Vagina (tissue), 2 donors: ENCODE data around the gene S100A10. TPM values are rescaled to one million over a fixed set of nuclear protein-coding genes. Genes with fewer than 3 reads are reported as not detected.

Source experiments
- DNase-seq, 2 donors: peaks; one replicate each; pipeline ENCODE4 v3.0.0-alpha.2; 2017; ENCODE audit errors: extremely low spot score in 2 of 2
- H3K27ac ChIP-seq: fragments of 200-600 bp; sonication (generic); one replicate; pipeline ENCODE4 v1.5.1; 2019
- H3K27me3 ChIP-seq: fragments of 200-600 bp; sonication (generic); one replicate; pipeline ENCODE4 v1.5.1; 2019
- H3K36me3 ChIP-seq, 2 donors: fragments of 200-600 bp; sonication (generic); one replicate each; pipeline ENCODE4 v1.5.1; 2017 to 2019
- H3K4me1 ChIP-seq: fragments of 200-600 bp; sonication (generic); one replicate; pipeline ENCODE4 v1.5.1; 2019
- H3K4me3 ChIP-seq, 2 donors: fragments of 200-600 bp; sonication (generic); 1 replicate in 1 of 2; 2 replicates in 1 of 2; pipeline ENCODE4 v1.5.1; 2016 to 2019
- H3K9me3 ChIP-seq: fragments of 200-600 bp; sonication (generic); one replicate; pipeline ENCODE4 v1.5.1; 2019
- POLR2A ChIP-seq, 2 donors: fragments of 450-650 bp; IDR thresholded peaks; one replicate each; pipeline ENCODE4 v1.6.1; 2017; ENCODE audit warnings: antibody characterized with exemption in 2 of 2, mild to moderate bottlenecking in 2 of 2, moderate library complexity in 2 of 2
- POLR2AphosphoS5 ChIP-seq, 2 donors: sonication (generic); formaldehyde crosslinking; IDR thresholded peaks; one replicate each; pipeline ENCODE4 v1.9.0; 2017; ENCODE audit warnings: antibody characterized with exemption in 2 of 2, mild to moderate bottlenecking in 2 of 2, low read depth in 1 of 2; ENCODE audit not compliant: insufficient read depth in 1 of 2
- intact Hi-C: fragments of 100-400 bp; cut with DNase I; formaldehyde crosslinking; loops from one replicate; pipeline ENCODE4 v1.15.1; 2023
- total RNA-seq: library from RNA; depleted of rRNA; stranded (reverse); fragments of >200 nt; gene quantifications from one replicate; pipeline ENCODE4 v1.2.3, GENCODE V29; 2016
- TF ChIP-seq, protein P1 (sequence below), 3 experiments: fragments of 450-650 bp in 2 of 3; fragments of 200-600 bp in 1 of 3; sonication (generic) in 1 of 3; IDR thresholded peaks; one replicate each; pipeline ENCODE4 v1.5.1; 2017 to 2019; ENCODE audit warnings: antibody characterized with exemption in 3 of 3, mild to moderate bottlenecking in 2 of 3, moderate library complexity in 2 of 3

S100A10 gene
- total RNA-seq, 1 donor from 2014 or later: 176 TPM

DNA sequence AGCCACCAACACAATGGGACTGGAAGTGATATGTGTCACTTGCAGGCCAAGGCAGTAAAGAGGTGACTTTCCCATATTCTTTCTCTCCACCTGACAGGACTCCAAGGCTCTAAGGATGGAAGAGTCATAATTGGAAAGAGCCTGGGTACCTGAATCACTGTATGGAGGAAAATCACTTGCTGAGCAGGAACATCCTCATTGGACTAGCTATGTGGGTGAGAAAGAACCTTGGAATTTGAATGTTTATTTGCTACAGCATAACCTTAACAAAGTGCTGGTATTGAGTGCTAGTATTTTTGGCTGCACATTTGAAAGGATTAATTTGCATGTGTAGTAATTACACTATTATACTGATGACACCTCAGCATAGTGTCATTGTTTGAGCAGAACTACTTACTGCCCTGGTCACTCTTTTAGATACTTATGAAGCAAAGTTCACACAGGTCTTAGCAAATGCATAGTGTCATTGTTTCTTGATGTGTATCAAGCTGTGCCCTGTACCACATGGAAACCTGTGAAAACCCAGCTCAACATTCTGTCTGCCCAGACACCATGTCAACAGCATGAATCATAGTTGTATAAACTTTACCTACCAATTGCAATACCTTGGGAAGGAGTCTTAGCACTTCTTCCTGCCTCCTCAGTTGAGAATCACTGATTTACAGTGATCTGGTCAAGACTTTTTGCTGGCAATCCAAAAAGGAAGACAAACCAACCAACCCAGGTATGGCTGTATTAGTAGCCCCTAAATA is 5.1 kb upstream of the S100A10 start:
- Histone ChIP-seq H3K27me3 (no peaks in the 10 kb centered on the region), H3K4me1 (peaks cover 35% of the 10 kb centered on the region), H3K27ac (no peak overlapping the region), H3K9me3 (no peaks in the 10 kb centered on the region), H3K36me3 (no peaks in the 10 kb centered on the region), H3K4me3 (no peak overlapping the region)
- no peak for TF ChIP-seq POLR2A (IDR thresholded peaks at IDR 0.05)
- TF ChIP-seq, protein P1, sequence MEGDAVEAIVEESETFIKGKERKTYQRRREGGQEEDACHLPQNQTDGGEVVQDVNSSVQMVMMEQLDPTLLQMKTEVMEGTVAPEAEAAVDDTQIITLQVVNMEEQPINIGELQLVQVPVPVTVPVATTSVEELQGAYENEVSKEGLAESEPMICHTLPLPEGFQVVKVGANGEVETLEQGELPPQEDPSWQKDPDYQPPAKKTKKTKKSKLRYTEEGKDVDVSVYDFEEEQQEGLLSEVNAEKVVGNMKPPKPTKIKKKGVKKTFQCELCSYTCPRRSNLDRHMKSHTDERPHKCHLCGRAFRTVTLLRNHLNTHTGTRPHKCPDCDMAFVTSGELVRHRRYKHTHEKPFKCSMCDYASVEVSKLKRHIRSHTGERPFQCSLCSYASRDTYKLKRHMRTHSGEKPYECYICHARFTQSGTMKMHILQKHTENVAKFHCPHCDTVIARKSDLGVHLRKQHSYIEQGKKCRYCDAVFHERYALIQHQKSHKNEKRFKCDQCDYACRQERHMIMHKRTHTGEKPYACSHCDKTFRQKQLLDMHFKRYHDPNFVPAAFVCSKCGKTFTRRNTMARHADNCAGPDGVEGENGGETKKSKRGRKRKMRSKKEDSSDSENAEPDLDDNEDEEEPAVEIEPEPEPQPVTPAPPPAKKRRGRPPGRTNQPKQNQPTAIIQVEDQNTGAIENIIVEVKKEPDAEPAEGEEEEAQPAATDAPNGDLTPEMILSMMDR (IDR thresholded peaks at IDR 0.05): no peak
- intact Hi-C loops: no loop called here
- no peak for DNase-seq

DNA sequence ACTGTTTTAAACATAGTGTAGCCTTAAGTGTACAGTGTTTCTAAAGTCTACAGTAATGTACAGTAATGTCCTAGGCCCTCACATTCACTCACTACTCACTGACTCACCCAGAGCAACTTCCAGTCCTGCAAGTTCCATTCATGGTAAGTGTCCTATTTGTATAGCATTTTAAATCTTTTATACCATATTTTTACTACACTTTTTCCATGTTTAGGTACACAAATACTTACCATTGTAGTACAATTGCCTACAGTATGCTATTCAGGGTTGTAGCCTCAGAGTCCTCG is 3.6 kb upstream of the S100A10 start:
- no peak for DNase-seq
- no peak for TF ChIP-seq POLR2AphosphoS5 (IDR thresholded peaks at IDR 0.05; ENCODE audit: insufficient read depth in 1 of 2, low read depth in 1 of 2)
- no peak for TF ChIP-seq POLR2A (IDR thresholded peaks at IDR 0.05)
- Histone ChIP-seq H3K27me3 (no peaks in the 10 kb centered on the region), H3K36me3 (no peaks in the 10 kb centered on the region), H3K27ac (no peak overlapping the region), H3K4me3 (no peak overlapping the region), H3K4me1 (peaks cover 35% of the 10 kb centered on the region), H3K9me3 (no peaks in the 10 kb centered on the region)
- intact Hi-C loops: no loop called here

- H3K27me3 ChIP-seq: no peaks in the 10 kb centered on the region
- no peak overlapping the region for H3K4me3 ChIP-seq
- peaks cover 35% of the 10 kb centered on the region for H3K4me1 ChIP-seq
- no peaks in the 10 kb centered on the region for H3K36me3 ChIP-seq
- TF ChIP-seq POLR2AphosphoS5 (IDR thresholded peaks at IDR 0.05; ENCODE audit: insufficient read depth in 1 of 2, low read depth in 1 of 2) (no peak), POLR2A (IDR thresholded peaks at IDR 0.05) (no peak)
- TF ChIP-seq, protein P1 (IDR thresholded peaks at IDR 0.05): no peak
- DNase-seq: no peak
- no peak overlapping the region for H3K27ac ChIP-seq
- no peaks in the 10 kb centered on the region for H3K9me3 ChIP-seq
- intact Hi-C loops: no loop called here
Observed at GRCh38 chr1:151995774-151996173, 2.1 kb upstream of the S100A10 start.

DNA sequence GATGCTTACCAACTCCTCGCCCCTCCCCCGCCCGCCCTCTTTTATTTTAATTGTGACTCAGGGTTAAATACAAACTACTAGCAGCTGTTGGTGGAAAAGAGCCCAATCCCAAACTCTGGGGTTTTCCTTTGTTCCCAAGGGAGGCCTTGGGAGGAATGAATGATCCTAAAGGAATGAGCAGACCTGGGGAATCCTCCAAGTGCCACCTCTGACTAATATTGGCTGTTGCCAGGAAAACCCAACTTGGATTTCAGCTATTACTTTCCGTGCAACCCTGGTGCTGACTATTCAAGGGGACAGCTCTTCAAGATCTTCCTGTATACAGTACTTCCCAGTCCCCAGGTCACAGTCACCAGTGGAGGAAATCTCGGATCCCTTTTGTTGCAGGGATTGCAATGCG is 1.3 kb upstream of the S100A10 start:
- no peaks in the 10 kb centered on the region for H3K9me3 ChIP-seq
- H3K27ac ChIP-seq: peak overlapping the region; percentile 97
- no peak overlapping the region for H3K4me3 ChIP-seq
- no peaks in the 10 kb centered on the region for H3K36me3 ChIP-seq
- DNase-seq: no peak
- H3K4me1 ChIP-seq: peaks cover 43% of the 10 kb centered on the region
- TF ChIP-seq, protein P1 (IDR thresholded peaks at IDR 0.05): no peak
- no peaks in the 10 kb centered on the region for H3K27me3 ChIP-seq
- intact Hi-C loops: no loop called here

GRCh38 chr1:151993084-151993733 is 450 bp downstream of the S100A10 start:
- H3K27ac ChIP-seq: peak overlapping the region; percentile 97
- H3K4me3 ChIP-seq: peak overlapping the region; percentile 83 to 98
- no peaks in the 10 kb centered on the region for H3K36me3 ChIP-seq
- H3K27me3 ChIP-seq: no peaks in the 10 kb centered on the region
- intact Hi-C loops: no loop called here
- H3K9me3 ChIP-seq: no peaks in the 10 kb centered on the region
- peaks cover 61% of the 10 kb centered on the region for H3K4me1 ChIP-seq
- TF ChIP-seq POLR2A (IDR thresholded peaks at IDR 0.05) (no peak), POLR2AphosphoS5 (IDR thresholded peaks at IDR 0.05; ENCODE audit: insufficient read depth in 1 of 2, low read depth in 1 of 2) (no peak)
- TF ChIP-seq, protein P1 (IDR thresholded peaks at IDR 0.05): no peak
- no peak for DNase-seq
